ENCODE data around the gene SLC25A1.
A peak's percentile ranks its signal among the peaks of the same experiment; 100 is the strongest.
"Not testable (repeated sequence)": the region's sequence is repeated elsewhere in the genome, so short reads cannot be mapped to it uniquely, and the experiment has no call there.

SLC25A1 gene

GRCh38 chr22:19166421-19166820 is 12.1 kb downstream of the SLC25A1 start:
- no peak for DNase-seq (ENCODE audit: low spot score)

- no peak for DNase-seq (ENCODE audit: low spot score)
Observed at GRCh38 chr22:19164425-19164824, 14.1 kb downstream of the SLC25A1 start.

- DNase-seq (ENCODE audit: low spot score), result not testable (repeated sequence)
Observed at GRCh38 chr22:19158649-19159048, 19.9 kb downstream of the SLC25A1 start.

- DNase-seq (ENCODE audit: low spot score), result not testable (repeated sequence)
Observed at GRCh38 chr22:19156109-19156508, 22.4 kb downstream of the SLC25A1 start.

GRCh38 chr22:19152942-19153883 is 25.3 kb downstream of the SLC25A1 start:
- DNase-seq (ENCODE audit: low spot score), result no peak

- DNase-seq (ENCODE audit: low spot score), result no peak
Observed at GRCh38 chr22:19151329-19152191, 27.0 kb downstream of the SLC25A1 start.

GRCh38 chr22:19150482-19151328 is 27.8 kb downstream of the SLC25A1 start:
- DNase-seq (ENCODE audit: low spot score), result no peak

GRCh38 chr22:19149991-19150390 is 28.5 kb downstream of the SLC25A1 start, which contains the start of gene GSC2:
GSC2 (minus strand) TSS chr22:19150292; CDS start chr22:19150283, 9 bp downstream.
- DNase-seq (ENCODE audit: low spot score), result no peak

- DNase-seq (ENCODE audit: low spot score), result no peak
Observed at GRCh38 chr22:19149047-19149883, 29.3 kb downstream of the SLC25A1 start.

- no peak for DNase-seq (ENCODE audit: low spot score)
Observed at GRCh38 chr22:19148417-19149046, 30.0 kb downstream of the SLC25A1 start.

GRCh38 chr22:19147195-19147780 is 31.2 kb downstream of the SLC25A1 start:
- DNase-seq (ENCODE audit: low spot score), result no peak

- DNase-seq (ENCODE audit: low spot score), result peak; percentile 30
Observed at GRCh38 chr22:19146215-19146968, 32.1 kb downstream of the SLC25A1 start.

- DNase-seq (ENCODE audit: low spot score), result peak; percentile 34
Observed at GRCh38 chr22:19143967-19144400, 34.6 kb downstream of the SLC25A1 start.

GRCh38 chr22:19143212-19143611 is 35.3 kb downstream of the SLC25A1 start:
- no peak for DNase-seq (ENCODE audit: low spot score)

- DNase-seq (ENCODE audit: low spot score), result no peak
Observed at GRCh38 chr22:19142394-19142793, 36.1 kb downstream of the SLC25A1 start.

GRCh38 chr22:19139974-19140373 is 38.6 kb downstream of the SLC25A1 start:
- no peak for DNase-seq (ENCODE audit: low spot score)

- no peak for DNase-seq (ENCODE audit: low spot score)
Observed at GRCh38 chr22:19139001-19139356, 39.6 kb downstream of the SLC25A1 start.

- DNase-seq (ENCODE audit: low spot score), result no peak
Observed at GRCh38 chr22:19138217-19139000, 40.1 kb downstream of the SLC25A1 start.
